Lung (tissue), 12 donors: ENCODE results near the gene NME4. TPM values are rescaled to one million over a fixed set of nuclear protein-coding genes. Genes with fewer than 3 reads are reported as not detected.

Experiments used
- ATAC-seq: fragments of 200-7000 bp; cut with Tn5 transposase; one replicate; pipeline ENCODE4 v1.9.1; 2020; ENCODE audit warnings: moderate number of reproducible peaks; ENCODE audit not compliant: insufficient read depth, low FRiP score
- DNase-seq, 3 donors: peaks; one replicate each; pipeline ENCODE4 v3.0.0-alpha.2; 2013 to 2017
- H3K27ac ChIP-seq, 2 donors: one replicate each; pipeline ENCODE4 v1.5.1; 2013; ENCODE audit warnings: mild to moderate bottlenecking in 2 of 2, moderate library complexity in 2 of 2, control low read depth in 1 of 2, inconsistent platforms in 1 of 2, low read depth in 1 of 2, low read length in 1 of 2
- H3K27me3 ChIP-seq, 3 donors: one replicate each; pipeline ENCODE4 v1.5.1; 2013; ENCODE audit warnings: low read length in 2 of 3; ENCODE audit not compliant: control insufficient read depth in 3 of 3, insufficient read depth in 3 of 3
- H3K36me3 ChIP-seq, 4 donors: one replicate each; pipeline ENCODE4 v1.5.1; 2013; ENCODE audit warnings: low read length in 4 of 4, mild to moderate bottlenecking in 1 of 4, moderate library complexity in 1 of 4; ENCODE audit not compliant: control insufficient read depth in 4 of 4, insufficient read depth in 4 of 4
- H3K4me1 ChIP-seq, 5 donors: one replicate each; pipeline ENCODE4 v1.5.1; 2013; ENCODE audit warnings: low read length in 5 of 5, mild to moderate bottlenecking in 2 of 5, moderate library complexity in 1 of 5; ENCODE audit not compliant: control insufficient read depth in 5 of 5, insufficient read depth in 5 of 5
- H3K4me3 ChIP-seq: one replicate; pipeline ENCODE4 v1.5.1; 2013; ENCODE audit warnings: mild to moderate bottlenecking, control low read depth, moderate library complexity
- H3K9ac ChIP-seq, 2 donors: one replicate each; pipeline ENCODE4 v1.5.1; 2013; ENCODE audit warnings: low read length in 2 of 2, control low read depth in 1 of 2; ENCODE audit not compliant: insufficient read depth in 1 of 2
- H3K9me3 ChIP-seq, 4 donors: one replicate each; pipeline ENCODE4 v1.5.1; 2013; ENCODE audit warnings: low read length in 3 of 4, mild to moderate bottlenecking in 1 of 4, moderate library complexity in 1 of 4; ENCODE audit not compliant: control insufficient read depth in 4 of 4, insufficient read depth in 3 of 4
- CTCF ChIP-seq: IDR thresholded peaks from 2 replicates; pipeline ENCODE4 v1.5.1; 2012; ENCODE audit warnings: mild to moderate bottlenecking; ENCODE audit errors: control extremely low read depth, extremely low read depth
- WGBS, 2 donors: extraction: QIAGEN DNeasy Blood & Tissue Kit; methylation state at CpG; one replicate each; pipeline ENCODE4 v1.1.7; 2013; 5-methylcytosine and 5-hydroxymethylcytosine counted together
- polyA plus RNA-seq, 2 donors: library from polyadenylated mRNA; stranded (reverse); fragments of 200-250 nt; gene quantifications; one replicate each; pipeline ENCODE4 v1.2.1, GENCODE V29; 2013
- total RNA-seq, 2 donors: library from RNA; depleted of rRNA in 1 of 2; stranded (reverse); fragments of >200 nt in 1 of 2; gene quantifications; one replicate each; pipeline ENCODE4 v1.2.1, GENCODE V29; 2014 to 2021
- donor health status: control.
- donor health status: control.
- donor health status: Bipolar disorder and iron deficiency.
- donor health status: healthy.
- donor health status: DM: yes; HTN: yes; CAD: no.

The NME4 gene
- total and polyA plus RNA-seq, 4 donors = 18.0 to 68.7 (median 65.8) TPM

GRCh38 chr16:371515-372301 lies 25.3 kb upstream of the NME4 start:
- no peak for TF ChIP-seq CTCF
- Histone ChIP-seq H3K36me3 (peaks cover 6 to 71% (median 16%) of the 10 kb centered on the region in 4 donors), H3K9me3 (no peaks in the 10 kb centered on the region), H3K27ac (no peak overlapping the region), H3K4me3 (no peak overlapping the region), H3K4me1 (peaks cover 0 to 14% (median 4%) of the 10 kb centered on the region in 5 donors), H3K27me3 (no peaks in the 10 kb centered on the region), H3K9ac (no peak overlapping the region)
- WGBS, 2 donors = 90 to 92% methylated on average over 30 to 31 of the region's 31 CpGs
- DNase-seq (no peak), ATAC-seq (no peak)

- ATAC-seq (no peak), DNase-seq (no peak)
- Histone ChIP-seq H3K4me3 (no peak overlapping the region), H3K27ac (no peak overlapping the region), H3K9ac (no peak overlapping the region), H3K4me1 (peaks cover 0 to 14% (median 4%) of the 10 kb centered on the region in 5 donors), H3K27me3 (no peaks in the 10 kb centered on the region), H3K36me3 (peaks cover 4 to 72% (median 11%) of the 10 kb centered on the region in 4 donors), H3K9me3 (no peaks in the 10 kb centered on the region)
- TF ChIP-seq CTCF = no peak
- 92% methylated on average over 19 of the region's 19 CpGs for WGBS, 2 donors
Observed at GRCh38 chr16:372302-372983, 24.6 kb upstream of the NME4 start.

- WGBS, 2 donors = 87 to 89% methylated on average over 5 of the region's 5 CpGs
- TF ChIP-seq CTCF = no peak
- H3K27me3 ChIP-seq = no peaks in the 10 kb centered on the region
- no peak for ATAC-seq
- no peak for DNase-seq
- peaks cover 0 to 14% (median 4%) of the 10 kb centered on the region in 5 donors for H3K4me1 ChIP-seq
- H3K9me3 ChIP-seq = no peaks in the 10 kb centered on the region
- H3K9ac ChIP-seq = no peak overlapping the region
- no peak overlapping the region for H3K27ac ChIP-seq
- H3K4me3 ChIP-seq = no peak overlapping the region
- peaks cover 0 to 69% (median 8%) of the 10 kb centered on the region in 4 donors for H3K36me3 ChIP-seq
Observed at GRCh38 chr16:373020-373598, 23.9 kb upstream of the NME4 start.
